Fibroblast of lung (primary cell): ENCODE data around the gene DDX10.

ENCODE experiments used
- EZH2 ChIP-seq: IDR thresholded peaks from 2 replicates; pipeline ENCODE4 v1.5.1; 2012; ENCODE audit warnings: low read length, control low read depth, mild to moderate bottlenecking; ENCODE audit errors: missing control alignments
- TF ChIP-seq, protein P1 (sequence below), 2 donors: IDR thresholded peaks in 1 of 2; conservative IDR thresholded peaks in 1 of 2; 1 replicate in 1 of 2; 2 replicates in 1 of 2; pipeline ENCODE4 v1.5.1; 2011 to 2012; ENCODE audit warnings: low read length in 2 of 2, control low read depth in 1 of 2, inconsistent platforms in 1 of 2, low read depth in 1 of 2, mild to moderate bottlenecking in 1 of 2

DNA sequence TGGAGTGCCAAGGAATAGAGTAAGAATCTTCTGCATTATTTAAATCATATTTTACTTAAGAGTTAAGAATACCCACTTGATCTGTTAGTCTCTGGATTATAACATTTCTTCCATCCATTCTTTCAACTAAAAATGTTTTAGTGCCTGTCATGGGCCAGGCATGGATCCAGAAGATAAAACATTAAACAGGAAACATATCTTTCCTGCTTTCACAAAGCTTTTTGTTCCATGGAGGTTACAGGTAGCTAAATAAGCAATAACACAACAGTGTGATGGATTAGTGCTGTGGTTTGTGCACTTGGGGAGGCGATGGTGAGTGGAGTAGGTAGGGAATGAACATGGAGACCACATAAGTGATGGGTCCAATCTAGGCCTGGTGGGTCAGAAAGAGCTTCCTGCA is 258.5 kb downstream of the DDX10 start:
- TF ChIP-seq, protein P1, sequence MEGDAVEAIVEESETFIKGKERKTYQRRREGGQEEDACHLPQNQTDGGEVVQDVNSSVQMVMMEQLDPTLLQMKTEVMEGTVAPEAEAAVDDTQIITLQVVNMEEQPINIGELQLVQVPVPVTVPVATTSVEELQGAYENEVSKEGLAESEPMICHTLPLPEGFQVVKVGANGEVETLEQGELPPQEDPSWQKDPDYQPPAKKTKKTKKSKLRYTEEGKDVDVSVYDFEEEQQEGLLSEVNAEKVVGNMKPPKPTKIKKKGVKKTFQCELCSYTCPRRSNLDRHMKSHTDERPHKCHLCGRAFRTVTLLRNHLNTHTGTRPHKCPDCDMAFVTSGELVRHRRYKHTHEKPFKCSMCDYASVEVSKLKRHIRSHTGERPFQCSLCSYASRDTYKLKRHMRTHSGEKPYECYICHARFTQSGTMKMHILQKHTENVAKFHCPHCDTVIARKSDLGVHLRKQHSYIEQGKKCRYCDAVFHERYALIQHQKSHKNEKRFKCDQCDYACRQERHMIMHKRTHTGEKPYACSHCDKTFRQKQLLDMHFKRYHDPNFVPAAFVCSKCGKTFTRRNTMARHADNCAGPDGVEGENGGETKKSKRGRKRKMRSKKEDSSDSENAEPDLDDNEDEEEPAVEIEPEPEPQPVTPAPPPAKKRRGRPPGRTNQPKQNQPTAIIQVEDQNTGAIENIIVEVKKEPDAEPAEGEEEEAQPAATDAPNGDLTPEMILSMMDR (conservative IDR thresholded peaks at IDR 0.05 in 1 of 2, IDR thresholded peaks at IDR 0.05 in 1 of 2; ENCODE audit: low read depth in 1 of 2, low read length in 2 of 2), result no peak
- TF ChIP-seq EZH2, result no peak
